ENCODE results near the gene LHFPL6.

The LHFPL6 gene

GRCh38 chr13:39575641-39576238 lies 27.3 kb downstream of the LHFPL6 start:
- no peak overlapping the region for H3K4me3 ChIP-seq (ENCODE audit: low read depth, low read length, poor library complexity, severe bottlenecking)
- TF ChIP-seq CTCF (IDR thresholded peaks at IDR 0.05; ENCODE audit: low read length) (no peak), EZH2 (IDR thresholded peaks at IDR 0.05; ENCODE audit: borderline replicate concordance, low read length) (no peak)
- H3F3A ChIP-seq (ENCODE audit: insufficient read depth, low read length), result no peaks in the 10 kb centered on the region
- no peaks in the 10 kb centered on the region for H3K9me2 ChIP-seq (ENCODE audit: low read depth, low read length)
- H2AFZ ChIP-seq (ENCODE audit: low read length), result no peak overlapping the region
- H3K9ac ChIP-seq (ENCODE audit: low read length), result no peak overlapping the region
- no peaks in the 10 kb centered on the region for H3K79me2 ChIP-seq (ENCODE audit: insufficient read depth, low read length)
- no peaks in the 10 kb centered on the region for H3K27me3 ChIP-seq (ENCODE audit: insufficient read depth, low read length)
- H3K4me1 ChIP-seq (ENCODE audit: insufficient read depth, low read length, severe bottlenecking), result no peaks in the 10 kb centered on the region
- no peak overlapping the region for H3K4me2 ChIP-seq (ENCODE audit: low read length)
- no peaks in the 10 kb centered on the region for H4K20me1 ChIP-seq (ENCODE audit: insufficient read depth, low read length)
- no peaks in the 10 kb centered on the region for H3K36me3 ChIP-seq (ENCODE audit: insufficient read depth, low read length)
- H3K27ac ChIP-seq (ENCODE audit: low read depth, low read length, poor library complexity, severe bottlenecking), result no peak overlapping the region
- H3K9me3 ChIP-seq (ENCODE audit: low read length), result no peaks in the 10 kb centered on the region

GRCh38 chr13:39571502-39572092 lies 31.4 kb downstream of the LHFPL6 start:
- no peak overlapping the region for H3K27ac ChIP-seq (ENCODE audit: low read depth, low read length, poor library complexity, severe bottlenecking)
- H3K9me3 ChIP-seq (ENCODE audit: low read length), result no peaks in the 10 kb centered on the region
- H3K4me1 ChIP-seq (ENCODE audit: insufficient read depth, low read length, severe bottlenecking), result no peaks in the 10 kb centered on the region
- H4K20me1 ChIP-seq (ENCODE audit: insufficient read depth, low read length), result no peaks in the 10 kb centered on the region
- no peak overlapping the region for H3K4me3 ChIP-seq (ENCODE audit: low read depth, low read length, poor library complexity, severe bottlenecking)
- H3K79me2 ChIP-seq (ENCODE audit: insufficient read depth, low read length), result no peaks in the 10 kb centered on the region
- no peak overlapping the region for H3K9ac ChIP-seq (ENCODE audit: low read length)
- H3K9me2 ChIP-seq (ENCODE audit: low read depth, low read length), result no peaks in the 10 kb centered on the region
- TF ChIP-seq CTCF (IDR thresholded peaks at IDR 0.05; ENCODE audit: low read length) (no peak), EZH2 (IDR thresholded peaks at IDR 0.05; ENCODE audit: borderline replicate concordance, low read length) (no peak)
- no peaks in the 10 kb centered on the region for H3K27me3 ChIP-seq (ENCODE audit: insufficient read depth, low read length)
- H2AFZ ChIP-seq (ENCODE audit: low read length), result no peak overlapping the region
- no peak overlapping the region for H3K4me2 ChIP-seq (ENCODE audit: low read length)
- H3F3A ChIP-seq (ENCODE audit: insufficient read depth, low read length), result no peaks in the 10 kb centered on the region
- no peaks in the 10 kb centered on the region for H3K36me3 ChIP-seq (ENCODE audit: insufficient read depth, low read length)

GRCh38 chr13:39567569-39567968 lies 35.4 kb downstream of the LHFPL6 start:
- H3K79me2 ChIP-seq (ENCODE audit: insufficient read depth, low read length), result no peaks in the 10 kb centered on the region
- no peaks in the 10 kb centered on the region for H3K9me3 ChIP-seq (ENCODE audit: low read length)
- H4K20me1 ChIP-seq (ENCODE audit: insufficient read depth, low read length), result no peaks in the 10 kb centered on the region
- H3K9ac ChIP-seq (ENCODE audit: low read length), result no peak overlapping the region
- H3F3A ChIP-seq (ENCODE audit: insufficient read depth, low read length), result no peaks in the 10 kb centered on the region
- no peak overlapping the region for H3K4me2 ChIP-seq (ENCODE audit: low read length)
- H3K9me2 ChIP-seq (ENCODE audit: low read depth, low read length), result no peaks in the 10 kb centered on the region
- TF ChIP-seq EZH2 (IDR thresholded peaks at IDR 0.05; ENCODE audit: borderline replicate concordance, low read length), result no peak
- no peak overlapping the region for H3K27ac ChIP-seq (ENCODE audit: low read depth, low read length, poor library complexity, severe bottlenecking)
- H3K4me3 ChIP-seq (ENCODE audit: low read depth, low read length, poor library complexity, severe bottlenecking), result no peak overlapping the region
- H3K27me3 ChIP-seq (ENCODE audit: insufficient read depth, low read length), result no peaks in the 10 kb centered on the region
- H3K36me3 ChIP-seq (ENCODE audit: insufficient read depth, low read length), result no peaks in the 10 kb centered on the region
- no peak overlapping the region for H2AFZ ChIP-seq (ENCODE audit: low read length)
- no peaks in the 10 kb centered on the region for H3K4me1 ChIP-seq (ENCODE audit: insufficient read depth, low read length, severe bottlenecking)

Measured in OCI-LY1 (cell line).